HG02678 (cell line): Measurements from ENCODE around the gene PHKG2.

Experiments
- ATAC-seq: cut with Tn5 transposase; IDR thresholded peaks from one replicate; pipeline ENCODE4 v1.9.1; 2021; ENCODE audit warnings: mild to moderate bottlenecking, moderate library complexity; ENCODE audit not compliant: unreplicated experiment

Gene PHKG2

GRCh38 chr16:30728321-30728720, 19.9 kb upstream of the PHKG2 start:
- ATAC-seq, result no peak

GRCh38 chr16:30728899-30729672, 19.1 kb upstream of the PHKG2 start:
- no peak for ATAC-seq

GRCh38 chr16:30731411-30731810, 16.8 kb upstream of the PHKG2 start:
- ATAC-seq, result no peak

GRCh38 chr16:30736995-30737793, 11.0 kb upstream of the PHKG2 start:
- no peak for ATAC-seq

GRCh38 chr16:30737794-30738648, 10.2 kb upstream of the PHKG2 start:
- no peak for ATAC-seq

GRCh38 chr16:30738984-30739951, 9.0 kb upstream of the PHKG2 start:
- ATAC-seq, result no peak

- ATAC-seq, result no peak
These were observed 7.6 kb upstream of the PHKG2 start for GRCh38 chr16:30740364-30741251.

GRCh38 chr16:30741461-30741914, 6.7 kb upstream of the PHKG2 start:
- no peak for ATAC-seq

- ATAC-seq, result no peak
These were observed 4.5 kb upstream of the PHKG2 start for GRCh38 chr16:30743716-30744115.

GRCh38 chr16:30744183-30744582, 4.0 kb upstream of the PHKG2 start:
- ATAC-seq, result no peak

- no peak for ATAC-seq
These were observed 3.1 kb upstream of the PHKG2 start for GRCh38 chr16:30745082-30745481.

GRCh38 chr16:30746638-30747175, 1.5 kb upstream of the PHKG2 start:
- no peak for ATAC-seq

- ATAC-seq, result no peak
These were observed 894 bp upstream of the PHKG2 start for GRCh38 chr16:30747331-30747730.

- ATAC-seq, result no peak
These were observed 615 bp downstream of the PHKG2 start for GRCh38 chr16:30748634-30749445.

- no peak for ATAC-seq
These were observed 2.0 kb downstream of the PHKG2 start for GRCh38 chr16:30750201-30750600.

- no peak for ATAC-seq
These were observed 2.7 kb downstream of the PHKG2 start for GRCh38 chr16:30750876-30751465.

- no peak for ATAC-seq
These were observed 5.4 kb downstream of the PHKG2 start for GRCh38 chr16:30753596-30753995.
